ENCODE results near the gene ADAMTS9.

ADAMTS9 gene

DNA sequence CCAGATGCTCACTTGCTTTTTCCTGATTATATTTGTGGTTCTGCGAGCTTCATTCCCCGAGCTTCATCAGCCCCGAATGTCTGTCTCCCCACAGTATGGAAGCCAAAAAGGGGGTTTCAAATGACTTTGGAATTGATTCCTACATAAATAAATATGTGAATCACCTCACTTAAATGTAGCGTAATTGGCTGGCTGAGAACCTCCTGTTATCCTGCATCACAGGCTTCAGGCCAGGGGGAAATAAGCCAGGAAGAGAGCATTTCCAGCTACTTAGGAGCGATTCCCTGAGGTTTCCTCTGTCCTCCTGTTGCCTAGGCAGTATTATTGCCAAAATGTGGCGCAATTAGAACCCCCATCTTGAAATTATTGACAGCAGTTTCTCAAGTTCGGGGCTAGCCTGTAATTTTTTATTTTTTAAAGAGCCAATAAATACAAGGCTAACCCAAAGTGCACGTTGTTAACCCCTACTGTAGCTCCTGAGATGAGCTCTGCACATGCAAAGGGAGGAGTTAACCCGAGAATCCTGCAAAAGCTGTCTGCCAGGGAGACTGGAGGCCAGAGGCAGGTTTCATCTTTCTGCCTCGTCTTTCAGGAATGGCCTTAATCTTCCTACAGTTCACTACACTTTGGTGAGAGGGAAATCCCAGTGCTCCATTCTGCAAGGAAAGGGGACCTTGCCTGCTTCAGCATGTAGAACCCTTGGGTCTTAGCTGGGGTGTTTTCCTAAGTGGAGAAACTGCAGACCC lies 148.2 kb downstream of the ADAMTS9 start:
- peak; percentile 72 for DNase-seq (ENCODE audit: low read depth)

- DNase-seq (ENCODE audit: low read depth), result no peak
These were observed 151.6 kb downstream of the ADAMTS9 start for GRCh38 chr3:64536166-64536565.

- DNase-seq (ENCODE audit: low read depth), result peak; percentile 68
These were observed 154.0 kb downstream of the ADAMTS9 start for GRCh38 chr3:64533617-64534317.

- DNase-seq (ENCODE audit: low read depth), result peak; percentile 42
These were observed 157.3 kb downstream of the ADAMTS9 start for GRCh38 chr3:64530434-64531049.

- no peak for DNase-seq (ENCODE audit: low read depth)
These were observed 164.5 kb downstream of the ADAMTS9 start for GRCh38 chr3:64523324-64523723.

DNA sequence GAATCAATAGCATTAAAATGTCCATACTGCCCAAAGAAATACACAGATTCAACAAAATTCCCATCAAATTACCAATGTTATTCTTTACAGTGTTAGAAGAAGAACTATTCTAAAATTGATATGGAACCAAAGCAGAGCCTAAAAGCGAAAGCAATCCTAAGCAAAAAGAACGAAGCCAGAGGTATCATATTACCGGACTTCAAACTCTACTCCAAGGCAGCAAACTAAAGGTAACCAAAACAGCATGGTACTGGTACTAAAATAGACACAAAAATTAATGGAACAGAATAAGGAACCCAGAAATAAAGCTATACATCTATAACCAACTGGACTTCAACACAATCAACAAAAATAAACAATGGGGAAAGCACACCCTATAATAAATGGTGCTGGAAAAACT lies 167.5 kb downstream of the ADAMTS9 start:
- DNase-seq (ENCODE audit: low read depth), result no peak

GRCh38 chr3:64518950-64519349 lies 168.8 kb downstream of the ADAMTS9 start:
- no peak for DNase-seq (ENCODE audit: low read depth)

DNA sequence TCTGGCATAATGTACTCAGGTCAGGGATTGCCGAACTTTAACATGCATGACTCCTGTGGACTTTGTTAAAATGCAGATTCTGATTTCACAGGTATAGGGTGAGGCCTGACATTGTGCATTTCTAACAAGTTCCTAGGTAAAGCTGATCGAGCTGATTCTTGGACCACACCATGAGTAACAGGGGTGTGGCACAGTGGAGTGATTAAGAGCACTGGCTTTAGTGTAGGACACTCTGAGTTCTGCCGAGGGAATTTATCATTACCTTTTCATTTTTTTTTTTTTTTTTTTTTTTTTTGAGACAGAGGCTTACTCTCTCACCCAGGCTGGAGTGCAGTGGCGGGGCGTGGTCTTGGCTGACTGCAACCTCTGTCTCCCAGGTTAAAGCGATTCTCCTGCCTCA lies 169.3 kb downstream of the ADAMTS9 start:
- no peak for DNase-seq (ENCODE audit: low read depth)

DNA sequence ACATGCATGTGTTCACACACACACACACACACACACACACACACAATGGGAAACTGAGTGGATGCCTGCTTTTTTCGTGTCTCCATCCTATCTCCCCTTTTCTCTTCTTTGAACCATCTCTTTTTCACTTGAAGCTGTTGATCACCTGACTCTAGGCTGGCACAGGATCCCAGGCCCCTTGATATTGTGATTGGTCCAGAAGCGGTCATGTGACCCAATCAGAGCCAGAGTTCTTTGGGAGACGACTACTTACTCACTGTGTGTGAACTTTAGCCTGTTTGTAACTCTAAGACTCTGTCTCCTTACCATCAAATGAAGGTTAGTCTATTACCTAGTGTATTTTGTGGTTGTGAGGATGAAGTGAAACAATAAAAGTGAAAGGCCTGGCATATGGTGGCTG lies 172.9 kb downstream of the ADAMTS9 start:
- DNase-seq (ENCODE audit: low read depth), result no peak

GRCh38 chr3:64509206-64509605 lies 178.6 kb downstream of the ADAMTS9 start:
- no peak for DNase-seq (ENCODE audit: low read depth)

DNA sequence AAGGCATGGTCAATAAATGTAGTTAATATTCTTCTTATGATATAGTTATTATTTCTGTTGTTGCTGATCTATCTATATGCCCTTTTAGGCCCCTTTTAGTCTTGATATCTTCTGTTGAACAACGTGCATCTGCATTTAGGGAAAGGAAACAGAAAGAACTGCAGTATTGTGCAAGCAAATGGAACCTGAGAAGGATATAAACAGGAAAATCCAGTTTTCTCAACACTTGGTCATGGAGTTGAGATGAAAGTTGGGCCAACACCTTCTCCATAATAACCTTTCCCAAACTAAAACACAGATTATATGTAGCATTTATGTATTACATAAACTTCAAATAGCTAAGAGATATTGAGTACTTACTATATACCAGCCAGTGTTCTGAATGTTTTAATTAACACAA lies 179.7 kb downstream of the ADAMTS9 start:
- DNase-seq (ENCODE audit: low read depth), result no peak

DNA sequence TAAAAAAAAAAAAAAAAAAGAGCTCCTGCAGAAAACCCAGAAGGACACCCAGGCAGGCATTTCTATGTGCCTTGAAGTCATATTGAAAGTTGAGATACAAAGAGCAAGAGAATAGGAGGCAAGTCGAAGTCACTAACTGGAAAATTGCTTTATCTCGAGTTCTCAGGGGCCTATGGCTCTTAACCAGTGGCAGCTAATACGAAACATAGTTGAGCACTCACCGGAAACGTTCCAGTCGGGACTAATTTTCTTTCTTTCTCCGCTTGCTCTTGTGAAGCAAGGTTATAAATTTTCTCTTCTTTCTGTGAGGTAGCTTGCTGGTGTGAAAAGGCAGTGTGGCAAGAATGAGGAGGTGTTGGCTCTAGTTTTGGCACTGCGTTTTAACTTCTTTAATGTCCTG lies 181.5 kb downstream of the ADAMTS9 start:
- no peak for DNase-seq (ENCODE audit: low read depth)

DNA sequence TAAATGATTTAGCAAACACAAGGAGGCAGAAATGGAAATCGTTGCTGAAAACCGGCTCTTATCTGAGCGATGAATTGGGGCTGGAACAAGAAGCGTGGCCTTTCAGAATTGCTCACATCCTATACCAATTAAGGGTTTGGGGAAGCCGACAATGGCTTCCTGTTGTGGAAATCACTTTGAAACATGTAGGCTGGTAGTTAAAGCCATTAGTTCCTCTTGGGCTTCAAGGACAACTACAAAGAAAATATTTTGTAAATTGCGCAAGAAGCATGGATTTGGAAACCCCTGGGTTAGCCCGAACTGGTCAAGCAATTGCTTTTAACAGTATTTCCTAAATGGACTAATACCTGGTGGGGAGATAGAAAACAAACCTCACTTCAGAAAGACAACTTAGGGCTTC lies 182.4 kb downstream of the ADAMTS9 start:
- no peak for DNase-seq (ENCODE audit: low read depth)

- no peak for DNase-seq (ENCODE audit: low read depth)
These were observed 185.5 kb downstream of the ADAMTS9 start for GRCh38 chr3:64502284-64502683.

- no peak for DNase-seq (ENCODE audit: low read depth)
These were observed 186.4 kb downstream of the ADAMTS9 start for GRCh38 chr3:64501298-64501906.

DNA sequence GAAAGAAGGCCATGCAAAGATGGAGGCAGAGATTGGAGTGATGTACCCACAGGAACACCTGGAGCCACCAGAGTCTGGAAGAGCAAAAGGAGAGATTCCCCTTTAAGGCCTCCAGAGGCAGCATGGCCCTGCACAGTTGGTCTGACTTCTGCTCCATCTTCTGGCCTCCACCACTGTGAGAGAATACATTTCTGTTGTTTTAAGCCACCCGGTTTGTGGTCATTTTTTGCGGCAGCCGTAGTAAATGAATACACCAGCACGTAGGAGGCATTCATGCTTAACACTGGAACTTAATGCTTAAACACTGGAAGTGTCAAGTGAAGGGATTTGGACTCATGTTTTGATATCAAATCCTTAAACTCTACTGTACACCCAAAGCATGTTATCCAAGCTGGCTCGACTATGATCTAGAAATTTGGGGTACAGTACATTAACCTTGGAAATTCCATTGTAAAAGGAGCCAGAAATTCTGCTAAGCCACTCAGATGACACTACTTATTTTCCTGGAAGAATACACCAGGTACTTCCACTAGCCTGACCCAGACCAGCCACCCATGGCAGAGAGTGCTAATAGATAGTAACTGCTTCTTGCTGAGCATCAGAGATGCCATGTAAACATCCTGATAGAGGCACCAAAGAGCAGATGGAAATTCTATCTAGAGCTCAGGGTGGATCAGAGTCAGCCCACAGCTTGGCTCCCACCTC lies 190.9 kb downstream of the ADAMTS9 start:
- no peak for DNase-seq (ENCODE audit: low read depth)

GRCh38 chr3:64495781-64496334 lies 191.9 kb downstream of the ADAMTS9 start:
- DNase-seq (ENCODE audit: low read depth), result no peak

DNA sequence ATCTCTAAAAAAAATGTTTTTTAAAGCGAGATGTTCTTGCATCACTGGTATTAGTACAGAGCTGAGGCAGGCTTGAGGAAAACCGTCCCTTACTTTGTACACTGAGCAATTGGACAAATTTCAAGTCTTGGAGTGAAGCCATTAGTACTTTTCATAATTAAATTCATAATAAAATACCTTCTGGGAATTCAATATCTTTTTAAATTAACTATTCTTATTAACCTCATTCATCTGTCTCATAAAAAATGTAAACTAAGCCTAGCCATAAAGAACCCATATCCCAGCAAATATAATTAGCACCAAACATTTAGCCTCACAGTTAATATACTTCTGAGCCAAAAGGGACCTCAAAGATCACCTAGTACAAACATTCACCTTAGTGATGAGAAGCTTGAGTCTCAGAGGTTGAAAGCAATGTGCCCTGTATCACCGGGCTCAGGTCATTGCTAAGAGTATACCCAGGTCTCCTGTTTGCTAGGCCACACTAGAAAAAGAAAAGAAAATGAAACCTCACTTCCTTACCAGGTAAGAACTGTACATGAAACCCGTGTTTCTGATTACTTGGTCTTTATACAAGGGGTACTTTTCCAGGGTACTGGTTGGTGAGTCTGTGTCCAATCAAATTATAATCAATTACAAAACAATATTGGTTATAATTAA lies 192.5 kb downstream of the ADAMTS9 start:
- no peak for DNase-seq (ENCODE audit: low read depth)

DNA sequence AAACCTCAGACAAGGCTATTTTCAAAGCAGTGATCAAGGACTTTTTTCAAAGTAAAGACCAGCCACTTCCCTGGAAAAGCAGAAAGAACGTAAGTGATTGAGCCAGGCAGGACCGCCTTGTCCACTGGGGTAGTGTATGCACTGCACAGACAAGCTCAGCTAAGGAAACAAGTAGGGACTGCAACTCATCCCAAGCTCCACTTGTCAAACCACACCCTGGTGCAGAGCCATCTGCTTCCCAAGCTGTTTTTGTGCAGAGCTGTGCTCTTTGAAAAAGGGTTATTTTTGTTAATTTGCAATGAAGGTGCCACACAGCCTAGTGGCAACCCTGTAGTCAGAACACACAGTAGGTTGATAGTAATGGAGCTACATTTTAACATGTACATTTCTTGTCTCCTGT lies 193.3 kb downstream of the ADAMTS9 start:
- no peak for DNase-seq (ENCODE audit: low read depth)

DNA sequence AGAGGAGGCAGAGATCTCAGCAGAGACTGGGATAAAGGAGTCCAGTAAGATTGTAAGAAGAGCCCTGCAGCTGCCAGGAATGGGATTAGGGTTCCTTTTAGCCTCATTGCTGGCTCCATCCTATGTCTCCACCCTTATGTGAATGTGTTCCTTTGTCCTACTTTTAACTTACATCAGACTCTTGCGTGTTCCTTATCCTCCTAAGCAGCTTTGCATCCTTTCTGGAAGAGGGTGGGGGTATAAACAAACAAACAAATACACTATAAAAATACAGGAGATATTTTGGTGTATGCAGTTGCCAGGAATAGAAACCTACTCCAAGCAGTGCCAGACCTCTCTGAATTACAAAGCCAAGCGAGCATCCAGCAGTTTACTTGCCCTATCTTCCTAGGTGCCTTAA lies 194.7 kb downstream of the ADAMTS9 start:
- DNase-seq (ENCODE audit: low read depth), result no peak

GRCh38 chr3:64491843-64492242 lies 196.0 kb downstream of the ADAMTS9 start:
- DNase-seq (ENCODE audit: low read depth), result no peak

Data from stromal cell of bone marrow (primary cell).